AG10803 (cell line): ENCODE data around the gene RCVRN.

Experiments
- DNase-seq: peaks from one replicate; pipeline ENCODE4 v3.0.0; 2010; ENCODE audit warnings: low read depth
- H3K4me3 ChIP-seq: 2 replicates; pipeline ENCODE4 v1.5.1; 2011; ENCODE audit warnings: mild to moderate bottlenecking, low read length, control low read depth
- CTCF ChIP-seq: conservative IDR thresholded peaks from 2 replicates; pipeline ENCODE4 v1.5.1; 2011; ENCODE audit warnings: mild to moderate bottlenecking, low read length, control low read depth, inconsistent platforms

The RCVRN gene

GRCh38 chr17:9859781-9860180 lies 45.3 kb downstream of the RCVRN start:
- H3K4me3 ChIP-seq: no peak overlapping the region
- no peak for DNase-seq
- no peak for TF ChIP-seq CTCF

DNA sequence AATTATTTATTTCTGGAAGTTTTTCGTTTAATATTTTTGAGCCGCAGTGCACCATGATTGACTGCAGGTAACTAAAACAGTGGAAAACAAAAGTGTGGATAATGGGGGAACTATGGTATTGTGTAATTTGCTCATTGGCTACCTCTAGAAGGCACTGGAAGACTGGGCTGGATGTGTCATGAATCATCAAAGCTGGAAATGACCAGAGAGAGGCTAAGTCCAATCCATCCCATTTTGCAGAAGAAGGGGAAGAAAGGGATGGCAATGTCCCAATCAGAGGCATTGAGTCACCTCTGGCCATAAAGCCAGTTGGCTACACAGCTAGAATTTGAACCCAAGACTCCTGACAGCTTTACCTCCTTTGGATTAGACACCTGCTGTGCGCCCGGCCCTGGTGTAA lies 50.0 kb downstream of the RCVRN start:
- no peak overlapping the region for H3K4me3 ChIP-seq
- DNase-seq: no peak
- TF ChIP-seq CTCF: no peak

GRCh38 chr17:9854255-9854654 lies 50.8 kb downstream of the RCVRN start:
- no peak for TF ChIP-seq CTCF
- no peak for DNase-seq
- H3K4me3 ChIP-seq: no peak overlapping the region

DNA sequence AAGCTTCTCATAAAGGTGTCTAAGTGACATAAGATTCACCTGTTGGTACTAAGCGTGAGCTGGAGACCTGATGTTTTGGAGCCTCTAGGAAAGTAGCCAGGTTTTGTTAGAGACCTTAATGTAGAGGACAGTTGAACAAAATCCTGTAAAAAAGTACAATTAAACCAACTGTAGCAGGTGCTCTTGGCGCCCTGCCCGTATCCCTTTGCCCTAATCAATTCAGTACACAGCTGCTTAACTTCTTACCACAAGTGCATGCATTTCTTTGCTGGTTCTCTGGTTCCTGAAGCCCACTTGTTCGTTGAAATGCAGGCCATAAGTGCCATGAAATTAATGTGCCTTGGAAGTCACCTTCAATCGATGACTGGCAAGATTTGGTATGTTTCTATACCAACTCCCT lies 54.9 kb downstream of the RCVRN start:
- H3K4me3 ChIP-seq: no peak overlapping the region
- DNase-seq: no peak
- TF ChIP-seq CTCF: no peak
